Heart left ventricle (tissue), 13 donors: Measurements from ENCODE around the gene PAN3.

ENCODE experiments used
- POLR2A ChIP-seq, 2 donors: fragments of 450-650 bp; IDR thresholded peaks; one replicate each; pipeline ENCODE4 v1.6.1; 2017; ENCODE audit warnings: antibody characterized with exemption in 2 of 2, mild to moderate bottlenecking in 2 of 2, moderate library complexity in 2 of 2
- TF ChIP-seq, protein P1 (sequence below), 12 donors: fragments of 200-600 bp; sonication (generic) in 4 of 12; IDR thresholded peaks; one replicate each; pipeline versions ENCODE4 v1.5.0 to v1.8.0; 2018 to 2022; ENCODE audit warnings: antibody characterized with exemption in 12 of 12, mild to moderate bottlenecking in 5 of 12
- donor health status: ischemic (EF 13 %, LVEDD 7.1; RV severe dilation, severe dysfunction).
- donor health status: DM: no; HTN: yes; CAD: no.
- donor health status: DM: no; HTN: no; CAD: no.
- donor health status: ischemic (EF 25% LVEDD 6.9; RV normal size, moderate dysfunction).
- donor health status: ischemic (EF 25% LVEDD 5.7; RV mildly dilated, moderate dysfunction).
- donor health status: ischemic (EF 35%, LVEDD 5.7; RV mildly dilated, moderate dysfunction).
- donor health status: nonischemic (EF 11% LVEDD 7.7; RV severe dilation, severe dysfunction).
- donor health status: DM: yes; HTN: yes; CAD: no.
- donor health status: PGD.
- donor health status: ischemic (EF 29% LVEDD 5.4; RV normal size, mild dysfunction).
- donor health status: nonischemic (EF 23%, LVEDD 6.1; RV moderate dilation, normal function).

DNA sequence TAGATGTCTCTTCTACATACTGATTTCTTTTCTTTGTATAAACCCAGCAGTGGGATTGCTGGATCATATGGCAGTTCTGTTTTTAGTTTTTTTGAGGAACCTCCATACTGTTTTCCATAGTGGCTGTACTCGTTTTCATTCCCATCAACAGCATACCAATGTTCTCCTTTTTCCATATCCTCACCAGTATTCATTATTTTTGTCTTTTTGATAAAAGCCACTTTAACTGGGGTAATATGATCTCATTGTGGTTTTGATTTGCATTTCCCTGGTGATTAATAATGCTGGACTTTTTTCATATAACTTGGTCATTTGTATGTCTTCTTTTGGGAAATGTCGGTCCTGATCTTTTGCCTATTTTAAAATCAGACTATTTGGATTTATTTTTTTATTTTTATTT is 108.5 kb downstream of the PAN3 start:
- no peak for TF ChIP-seq POLR2A (IDR thresholded peaks at IDR 0.05)
- TF ChIP-seq, protein P1, sequence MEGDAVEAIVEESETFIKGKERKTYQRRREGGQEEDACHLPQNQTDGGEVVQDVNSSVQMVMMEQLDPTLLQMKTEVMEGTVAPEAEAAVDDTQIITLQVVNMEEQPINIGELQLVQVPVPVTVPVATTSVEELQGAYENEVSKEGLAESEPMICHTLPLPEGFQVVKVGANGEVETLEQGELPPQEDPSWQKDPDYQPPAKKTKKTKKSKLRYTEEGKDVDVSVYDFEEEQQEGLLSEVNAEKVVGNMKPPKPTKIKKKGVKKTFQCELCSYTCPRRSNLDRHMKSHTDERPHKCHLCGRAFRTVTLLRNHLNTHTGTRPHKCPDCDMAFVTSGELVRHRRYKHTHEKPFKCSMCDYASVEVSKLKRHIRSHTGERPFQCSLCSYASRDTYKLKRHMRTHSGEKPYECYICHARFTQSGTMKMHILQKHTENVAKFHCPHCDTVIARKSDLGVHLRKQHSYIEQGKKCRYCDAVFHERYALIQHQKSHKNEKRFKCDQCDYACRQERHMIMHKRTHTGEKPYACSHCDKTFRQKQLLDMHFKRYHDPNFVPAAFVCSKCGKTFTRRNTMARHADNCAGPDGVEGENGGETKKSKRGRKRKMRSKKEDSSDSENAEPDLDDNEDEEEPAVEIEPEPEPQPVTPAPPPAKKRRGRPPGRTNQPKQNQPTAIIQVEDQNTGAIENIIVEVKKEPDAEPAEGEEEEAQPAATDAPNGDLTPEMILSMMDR (IDR thresholded peaks at IDR 0.05), result no peak
